PC-9 (cell line): Measurements from ENCODE around the gene ARHGAP18. TPM values are rescaled to one million over a fixed set of nuclear protein-coding genes. Genes with fewer than 3 reads are reported as not detected.

Experiments used
- BruUV-seq: library from RNA; stranded (reverse); fragments of 400-500 nt; replicated peaks from 2 replicates; lab custom pipeline; 2021; lab: Mats Ljungman, UMichigan
- CTCF ChIA-PET: fragments of 300-600 bp; sonication (Branson Sonifier 250); formaldehyde crosslinking; loops from one replicate; lab custom pipeline; 2022; ENCODE audit warnings: antibody characterized with exemption; lab: Charles Lee
- POLR2A ChIA-PET: fragments of 300-600 bp; sonication (Branson Sonifier 250); formaldehyde crosslinking; loops from one replicate; lab custom pipeline; 2022; ENCODE audit warnings: antibody characterized with exemption; ENCODE audit not compliant: unreplicated experiment; lab: Charles Lee
- DNase-seq, 2 experiments: peaks; one replicate each; pipeline versions ENCODE4 v3.0.0 to v3.0.0-alpha.2; 2015 to 2022; ENCODE audit warnings: mixed read lengths in 1 of 2
- H2AFZ ChIP-seq: fragments of 200-600 bp; sonication (generic); 2 replicates; pipeline ENCODE4 v1.8.1; 2017; ENCODE audit warnings: antibody characterized with exemption
- H3F3A ChIP-seq: fragments of 200-600 bp; sonication (generic); 2 replicates; pipeline ENCODE4 v1.8.1; 2017; ENCODE audit warnings: antibody characterized with exemption, mild to moderate bottlenecking, low read depth; ENCODE audit not compliant: insufficient read depth
- H3K27ac ChIP-seq: fragments of 200-600 bp; sonication (generic); 2 replicates; pipeline ENCODE4 v1.6.1; 2016; ENCODE audit warnings: mixed run types
- H3K27me3 ChIP-seq: fragments of 200-600 bp; sonication (generic); 2 replicates; pipeline ENCODE4 v1.6.1; 2016; ENCODE audit warnings: low read depth, mixed run types; ENCODE audit not compliant: insufficient read depth
- H3K36me3 ChIP-seq: fragments of 200-600 bp; sonication (generic); 2 replicates; pipeline ENCODE4 v1.6.1; 2016; ENCODE audit warnings: low read depth, mixed run types
- H3K4me1 ChIP-seq: fragments of 200-600 bp; sonication (generic); replicated peaks from 2 replicates; pipeline ENCODE4 v1.6.1; 2016; ENCODE audit warnings: mixed run types; ENCODE audit not compliant: insufficient read depth
- H3K4me2 ChIP-seq: fragments of 200-600 bp; sonication (generic); 2 replicates; pipeline ENCODE4 v1.6.1; 2017; ENCODE audit warnings: mixed run types
- H3K4me3 ChIP-seq: fragments of 200-600 bp; sonication (generic); 2 replicates; pipeline ENCODE4 v1.6.1; 2016; ENCODE audit warnings: mixed run types
- H3K79me2 ChIP-seq: fragments of 200-600 bp; sonication (generic); 2 replicates; pipeline ENCODE4 v1.6.1; 2017; ENCODE audit warnings: low read depth, mixed run types
- H3K9me2 ChIP-seq: fragments of 200-600 bp; sonication (generic); 2 replicates; pipeline ENCODE4 v1.8.1; 2017; ENCODE audit warnings: mild to moderate bottlenecking; ENCODE audit not compliant: insufficient read depth
- H3K9me3 ChIP-seq: fragments of 200-600 bp; sonication (generic); 2 replicates; pipeline ENCODE4 v1.8.1; 2016; ENCODE audit warnings: low read depth; ENCODE audit not compliant: insufficient read depth
- H4K20me1 ChIP-seq: fragments of 200-600 bp; sonication (generic); 2 replicates; pipeline ENCODE4 v1.8.1; 2017; ENCODE audit not compliant: insufficient read depth
- EZH2 ChIP-seq: fragments of 200-600 bp; sonication (generic); IDR thresholded peaks from 2 replicates; pipeline ENCODE4 v1.8.0; 2017; ENCODE audit warnings: antibody characterized with exemption, low read depth
- intact Hi-C: fragments of 100-400 bp; cut with micrococcal nuclease; formaldehyde crosslinking; loops from one replicate; pipeline ENCODE4 v1.10.0; 2022; ENCODE audit not compliant: unreplicated experiment
- total RNA-seq: library from RNA; stranded (reverse); gene quantifications from 2 replicates; pipeline ENCODE4 v1.2.3, GENCODE V29; 2021
- TF ChIP-seq, protein P1 (sequence below): fragments of 200-600 bp; sonication (generic); conservative IDR thresholded peaks from 2 replicates; pipeline ENCODE4 v1.6.1; 2017; ENCODE audit warnings: mixed run types, antibody characterized with exemption, mild to moderate bottlenecking, moderate library complexity

ARHGAP18 gene
- total RNA-seq, 1 experiment from 2014 or later: 15.0 TPM

DNA sequence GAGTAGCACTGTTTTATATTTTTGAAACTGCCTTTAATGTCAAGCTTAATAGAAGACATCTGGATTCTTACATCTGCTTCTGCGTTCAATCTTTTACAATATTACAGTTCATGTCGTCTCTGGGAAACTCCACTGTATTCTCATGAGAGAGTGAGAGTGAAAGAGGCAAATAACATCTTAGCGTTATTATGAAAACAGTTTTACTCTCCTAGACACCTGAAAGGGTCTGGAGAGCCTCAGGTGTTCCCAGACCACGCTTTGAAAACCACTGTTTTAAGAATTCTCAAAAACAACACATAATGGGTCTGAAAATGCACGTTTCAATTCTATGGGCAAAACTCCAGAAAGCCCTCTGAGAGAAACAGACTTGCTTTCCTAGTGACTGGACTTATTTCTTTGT lies 63.3 kb downstream of the ARHGAP18 start:
- H3F3A ChIP-seq: peaks cover 11% of the 10 kb centered on the region; the same call in 1 of the 2 replicates
- ChIA-PET CTCF (no interaction called here), POLR2A (no interaction called here)
- no peak overlapping the region for H3K4me2 ChIP-seq
- no peaks in the 10 kb centered on the region for H3K9me2 ChIP-seq
- TF ChIP-seq, protein P1, sequence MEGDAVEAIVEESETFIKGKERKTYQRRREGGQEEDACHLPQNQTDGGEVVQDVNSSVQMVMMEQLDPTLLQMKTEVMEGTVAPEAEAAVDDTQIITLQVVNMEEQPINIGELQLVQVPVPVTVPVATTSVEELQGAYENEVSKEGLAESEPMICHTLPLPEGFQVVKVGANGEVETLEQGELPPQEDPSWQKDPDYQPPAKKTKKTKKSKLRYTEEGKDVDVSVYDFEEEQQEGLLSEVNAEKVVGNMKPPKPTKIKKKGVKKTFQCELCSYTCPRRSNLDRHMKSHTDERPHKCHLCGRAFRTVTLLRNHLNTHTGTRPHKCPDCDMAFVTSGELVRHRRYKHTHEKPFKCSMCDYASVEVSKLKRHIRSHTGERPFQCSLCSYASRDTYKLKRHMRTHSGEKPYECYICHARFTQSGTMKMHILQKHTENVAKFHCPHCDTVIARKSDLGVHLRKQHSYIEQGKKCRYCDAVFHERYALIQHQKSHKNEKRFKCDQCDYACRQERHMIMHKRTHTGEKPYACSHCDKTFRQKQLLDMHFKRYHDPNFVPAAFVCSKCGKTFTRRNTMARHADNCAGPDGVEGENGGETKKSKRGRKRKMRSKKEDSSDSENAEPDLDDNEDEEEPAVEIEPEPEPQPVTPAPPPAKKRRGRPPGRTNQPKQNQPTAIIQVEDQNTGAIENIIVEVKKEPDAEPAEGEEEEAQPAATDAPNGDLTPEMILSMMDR: no peak
- TF ChIP-seq EZH2: no peak
- H3K4me3 ChIP-seq: no peak overlapping the region
- no peak for DNase-seq
- intact Hi-C loops: no loop called here
- no peaks in the 10 kb centered on the region for H3K79me2 ChIP-seq
- H4K20me1 ChIP-seq: no peaks in the 10 kb centered on the region
- H3K4me1 ChIP-seq: peaks cover 42% of the 10 kb centered on the region
- H3K9me3 ChIP-seq: no peaks in the 10 kb centered on the region
- H3K27ac ChIP-seq: no peak overlapping the region
- no peaks in the 10 kb centered on the region for H3K36me3 ChIP-seq
- no peak overlapping the region for H2AFZ ChIP-seq
- BruUV-seq: no TSS peak
- no peaks in the 10 kb centered on the region for H3K27me3 ChIP-seq

GRCh38 chr6:129645830-129646579 lies 64.0 kb downstream of the ARHGAP18 start:
- Histone ChIP-seq H3K9me2 (no peaks in the 10 kb centered on the region), H3K79me2 (no peaks in the 10 kb centered on the region), H3K36me3 (no peaks in the 10 kb centered on the region), H2AFZ (no peak overlapping the region), H3K9me3 (no peaks in the 10 kb centered on the region), H3K4me3 (no peak overlapping the region), H3K27me3 (no peaks in the 10 kb centered on the region), H4K20me1 (no peaks in the 10 kb centered on the region), H3K27ac (peak overlapping the region; percentile 66), H3K4me2 (peak overlapping the region; percentile 39; the same call in 1 of the 2 replicates), H3F3A (peaks cover 11% of the 10 kb centered on the region; the same call in 1 of the 2 replicates), H3K4me1 (peaks cover 37% of the 10 kb centered on the region)
- DNase-seq: peak in 1 of 2 experiments; percentile 50
- ChIA-PET CTCF (no interaction called here), POLR2A (no interaction called here)
- intact Hi-C loops: loop anchor here (2.0 kb wide), 1 partner anchor 27 kb away; no protein-coding TSS in a partner anchor
- no TSS peak for BruUV-seq
- no peak for TF ChIP-seq EZH2
- TF ChIP-seq, protein P1: no peak

DNA sequence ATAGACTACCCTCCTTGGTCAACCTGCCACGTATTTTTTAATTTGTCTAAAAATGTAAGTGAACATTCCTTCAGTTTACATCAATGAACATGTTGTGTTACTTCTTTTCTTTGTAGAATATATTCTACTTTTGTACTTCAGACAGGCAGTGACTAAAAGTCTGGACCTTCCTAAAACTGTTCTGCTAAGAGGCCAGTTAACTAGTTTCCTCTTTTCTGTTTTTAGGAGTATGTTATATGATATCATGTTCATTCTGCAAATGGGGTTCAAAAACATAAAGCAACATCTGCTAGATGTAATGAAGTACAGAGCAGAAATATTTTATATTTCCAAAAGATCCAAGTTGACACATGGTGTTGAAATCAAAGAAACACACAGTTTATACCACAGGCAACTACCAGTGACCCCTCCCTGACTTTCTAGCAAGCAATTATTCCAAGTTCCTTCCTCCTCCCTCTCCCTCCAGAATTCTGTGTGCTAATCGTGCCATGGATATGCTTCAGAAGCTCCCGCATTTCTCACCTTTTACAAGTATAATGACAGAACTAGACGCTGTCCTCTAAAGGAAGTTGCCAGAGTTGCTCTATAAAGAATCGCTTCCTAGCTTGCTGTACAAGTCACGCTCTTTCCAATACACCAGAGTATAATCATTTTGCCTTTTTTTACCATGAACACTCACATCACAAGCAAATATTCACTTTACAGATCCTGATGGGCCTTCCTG lies 64.7 kb downstream of the ARHGAP18 start:
- BruUV-seq: no TSS peak
- DNase-seq: no peak
- Histone ChIP-seq H3K79me2 (no peaks in the 10 kb centered on the region), H3K27me3 (no peaks in the 10 kb centered on the region), H3K4me1 (peaks cover 31% of the 10 kb centered on the region), H3K4me3 (no peak overlapping the region), H3K4me2 (peak overlapping the region; percentile 39), H2AFZ (no peak overlapping the region), H4K20me1 (no peaks in the 10 kb centered on the region), H3K9me2 (no peaks in the 10 kb centered on the region), H3K9me3 (no peaks in the 10 kb centered on the region), H3K27ac (peak overlapping the region; percentile 66), H3K36me3 (no peaks in the 10 kb centered on the region), H3F3A (peaks cover 11% of the 10 kb centered on the region; the same call in 1 of the 2 replicates)
- POLR2A ChIA-PET: no interaction called here
- intact Hi-C loops: loop anchor here (2.0 kb wide), 1 partner anchor 28 kb away; no protein-coding TSS in a partner anchor
- CTCF ChIA-PET: no interaction called here
- TF ChIP-seq, protein P1: no peak
- TF ChIP-seq EZH2: no peak
